ENCODE results near the gene PAQR7.

Gene PAQR7, protein sequence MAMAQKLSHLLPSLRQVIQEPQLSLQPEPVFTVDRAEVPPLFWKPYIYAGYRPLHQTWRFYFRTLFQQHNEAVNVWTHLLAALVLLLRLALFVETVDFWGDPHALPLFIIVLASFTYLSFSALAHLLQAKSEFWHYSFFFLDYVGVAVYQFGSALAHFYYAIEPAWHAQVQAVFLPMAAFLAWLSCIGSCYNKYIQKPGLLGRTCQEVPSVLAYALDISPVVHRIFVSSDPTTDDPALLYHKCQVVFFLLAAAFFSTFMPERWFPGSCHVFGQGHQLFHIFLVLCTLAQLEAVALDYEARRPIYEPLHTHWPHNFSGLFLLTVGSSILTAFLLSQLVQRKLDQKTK

DNA sequence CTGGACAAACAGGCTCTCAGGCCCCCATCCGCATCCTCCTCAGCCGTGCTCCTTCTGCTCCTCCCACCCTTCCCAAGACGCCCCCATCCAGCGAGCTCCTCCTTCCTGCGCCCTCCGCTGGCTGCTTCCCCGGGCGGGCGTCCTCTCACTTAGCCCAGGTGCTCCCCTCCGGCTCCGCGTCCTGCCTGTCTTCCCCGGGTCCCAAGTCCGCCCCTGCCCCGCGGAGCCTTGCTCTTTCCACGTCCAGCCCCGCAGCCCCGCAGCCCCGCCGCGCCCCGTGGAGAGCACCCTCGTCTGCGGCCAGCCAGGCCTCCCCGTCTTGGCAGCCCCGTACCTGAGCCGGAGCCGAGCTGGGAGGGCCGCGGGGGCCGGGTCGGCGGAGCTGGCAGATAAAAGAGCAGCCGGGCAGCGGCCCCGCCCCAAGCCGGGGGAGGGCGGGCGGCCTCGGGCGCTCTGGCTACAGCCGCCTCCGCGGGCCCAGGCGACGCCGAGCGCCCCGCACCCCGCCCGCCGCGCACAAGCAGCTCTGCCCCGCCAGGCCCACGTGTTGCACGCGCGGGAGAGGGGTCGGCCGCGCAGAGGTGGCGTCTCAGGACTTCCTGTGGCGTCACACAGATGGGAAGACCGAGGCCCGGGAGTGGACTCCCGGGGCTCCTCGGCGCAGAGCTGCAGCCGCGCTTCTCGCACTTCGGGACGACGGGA, at the start of gene PAQR7:
TSS of gene PAQR7 (minus strand) at position 555 of the 702 bp plus-strand sequence. CDS start 11,869 bp downstream, outside the sequence.
- peak; percentile 81 for DNase-seq

DNA sequence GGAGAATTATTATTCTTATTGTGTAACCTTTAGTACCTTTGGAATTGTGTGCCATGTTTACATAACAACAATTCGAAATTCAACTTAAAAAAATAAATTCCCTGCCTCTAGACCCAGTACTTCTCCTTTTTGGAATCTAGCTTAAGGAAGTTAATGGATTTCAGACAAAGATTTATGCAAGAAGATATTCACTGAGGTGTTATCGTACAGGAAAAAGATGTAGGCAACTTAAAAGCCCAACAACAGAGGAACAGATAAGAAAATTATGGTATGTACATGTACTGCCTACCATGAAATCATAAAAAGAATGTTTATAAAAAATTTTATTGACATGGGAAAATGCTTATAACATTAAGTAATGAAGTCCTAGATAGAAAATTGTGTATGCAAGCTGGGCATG, 48.9 kb upstream of the PAQR7 start:
- DNase-seq: no peak

DNA sequence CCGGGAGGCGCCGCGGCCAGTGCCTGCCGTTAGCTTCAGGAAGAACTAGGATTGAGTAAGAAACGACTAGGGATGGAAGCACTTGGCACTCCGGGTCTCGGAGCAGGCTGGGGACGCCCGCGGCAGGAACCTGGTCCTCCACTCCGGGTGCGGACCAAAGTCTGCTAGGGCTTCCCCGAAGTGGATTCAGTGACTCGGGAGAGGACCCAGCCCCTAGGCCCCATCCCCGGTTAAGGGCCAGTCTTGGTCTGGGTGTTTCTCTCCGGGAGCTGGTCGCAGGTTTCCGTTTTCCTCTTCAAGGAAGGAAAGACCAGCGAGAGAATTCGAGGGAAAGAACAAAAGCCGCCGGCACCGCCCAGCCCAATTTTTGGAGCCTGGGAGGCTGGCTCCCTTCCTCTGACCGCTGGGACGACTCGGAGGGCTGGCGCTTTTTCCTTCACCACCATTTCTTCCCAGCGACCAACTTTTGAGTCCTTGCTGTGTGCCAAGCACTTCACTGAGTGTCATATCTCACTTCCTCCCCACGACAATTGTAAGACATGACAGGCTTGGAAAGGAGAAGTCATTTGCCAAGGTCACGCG, 47.6 kb upstream of the PAQR7 start:
- DNase-seq: peak; percentile 21

GRCh38 chr1:25922056-25922970, 46.8 kb upstream of the PAQR7 start:
- DNase-seq: peak; percentile 39

GRCh38 chr1:25918615-25919014, 43.1 kb upstream of the PAQR7 start:
- no peak for DNase-seq

- DNase-seq: peak; percentile 13
Measured at GRCh38 chr1:25917996-25918395, 42.5 kb upstream of the PAQR7 start.

GRCh38 chr1:25916460-25916859, 41.0 kb upstream of the PAQR7 start:
- no peak for DNase-seq

DNA sequence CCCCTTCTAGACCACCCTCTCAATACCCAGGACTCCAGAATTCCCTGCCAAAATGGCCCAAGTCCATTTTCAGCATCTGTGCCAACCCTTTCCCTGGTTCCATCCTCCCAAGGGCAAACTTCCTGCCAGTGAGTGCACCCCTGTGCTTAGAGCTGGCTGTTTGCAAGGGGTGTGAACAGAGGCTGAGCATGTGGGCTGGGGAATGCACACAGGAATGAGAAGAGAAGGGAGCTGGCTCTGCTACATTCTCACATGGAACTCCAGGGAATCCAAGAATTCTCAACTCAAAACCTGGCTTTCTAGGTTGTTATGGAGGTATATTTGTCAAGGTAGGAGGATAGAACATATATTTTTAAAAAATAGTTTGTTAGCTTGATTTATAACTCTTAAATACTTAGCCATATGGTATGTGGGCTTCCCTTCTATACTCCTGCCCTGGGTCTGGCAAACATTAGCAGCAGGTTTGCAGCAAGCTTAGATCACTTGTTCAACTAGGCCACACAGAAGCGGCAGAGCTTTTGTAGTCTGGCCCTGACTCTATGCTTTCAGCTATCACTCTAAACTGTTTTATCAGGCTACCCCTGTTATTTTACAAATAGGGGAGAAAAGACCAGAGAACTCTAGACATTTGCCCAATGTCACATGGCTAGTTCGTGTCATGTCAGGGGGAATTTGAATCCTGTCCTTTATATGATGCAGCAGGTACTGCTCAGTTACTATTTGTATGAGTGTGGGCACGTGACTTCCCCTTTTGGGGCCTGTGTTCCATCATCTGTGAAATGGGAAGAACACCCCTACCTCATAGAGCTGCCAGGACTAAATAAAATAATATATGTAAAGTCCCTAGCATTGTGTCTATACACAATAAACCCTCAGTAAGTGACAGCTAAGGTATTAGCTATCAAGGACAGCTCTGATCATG, 38.8 kb upstream of the PAQR7 start:
- peak; percentile 33 for DNase-seq

DNA sequence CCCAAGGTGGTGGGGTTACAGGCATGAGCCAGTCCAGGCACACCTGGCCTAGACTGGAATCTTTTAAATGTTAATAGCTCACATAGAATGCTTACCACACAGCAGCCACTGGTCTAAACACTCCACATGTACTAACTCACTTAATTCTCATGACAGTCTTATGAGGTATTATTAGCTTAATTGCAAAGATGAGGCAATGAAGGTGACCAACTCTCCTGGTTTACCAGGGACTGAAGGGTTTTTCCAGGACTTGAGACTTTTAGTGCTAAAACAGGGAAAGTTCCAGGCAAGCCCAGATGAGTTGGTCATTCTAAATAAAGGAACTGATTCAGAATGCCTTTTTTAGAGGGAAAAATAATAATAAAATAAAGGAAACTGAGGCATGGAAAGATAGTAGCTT, 37.7 kb upstream of the PAQR7 start:
- DNase-seq: no peak

- DNase-seq: peak; percentile 86
Measured at GRCh38 chr1:25912076-25912831, 36.7 kb upstream of the PAQR7 start.

DNA sequence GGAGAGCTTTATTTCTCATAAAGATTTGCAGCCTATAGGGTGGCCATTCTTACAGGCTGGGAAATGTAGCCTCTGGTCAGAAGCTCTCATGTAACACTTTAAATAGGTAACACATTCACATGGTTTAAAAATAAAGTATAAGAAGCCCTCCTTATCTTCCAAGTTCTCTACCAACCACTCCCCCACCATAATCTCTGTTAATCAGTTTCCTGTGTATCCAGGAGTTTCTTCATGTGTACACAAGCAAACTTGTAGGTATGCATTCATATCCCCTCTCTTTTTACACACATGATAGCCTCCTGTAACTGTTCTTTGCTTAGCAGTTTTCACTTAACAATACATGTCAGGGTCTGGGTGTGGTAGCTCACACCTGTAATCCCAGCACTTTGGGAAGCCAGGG, 35.7 kb upstream of the PAQR7 start:
- no peak for DNase-seq

- no peak for DNase-seq
Measured at GRCh38 chr1:25909040-25909439, 33.5 kb upstream of the PAQR7 start.

DNA sequence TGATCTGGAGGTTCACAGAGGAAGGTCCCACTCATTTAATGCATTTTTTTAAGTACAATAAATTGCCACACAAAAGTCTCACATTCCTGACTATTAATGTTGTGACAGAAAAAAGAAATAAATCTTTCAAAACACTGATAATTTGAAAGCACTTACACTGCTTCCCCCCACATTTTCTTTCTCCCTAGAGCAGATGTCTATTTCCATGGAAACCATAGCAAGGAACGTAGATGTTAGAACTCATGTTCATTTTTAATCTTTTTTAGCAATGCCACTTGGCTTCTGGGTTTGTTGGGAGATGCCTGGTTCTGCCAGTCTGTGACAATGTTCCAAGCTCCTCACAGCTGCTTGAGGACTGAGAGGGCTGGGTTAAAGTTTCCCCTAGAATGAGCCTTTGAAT, 32.7 kb upstream of the PAQR7 start:
- DNase-seq: no peak

DNA sequence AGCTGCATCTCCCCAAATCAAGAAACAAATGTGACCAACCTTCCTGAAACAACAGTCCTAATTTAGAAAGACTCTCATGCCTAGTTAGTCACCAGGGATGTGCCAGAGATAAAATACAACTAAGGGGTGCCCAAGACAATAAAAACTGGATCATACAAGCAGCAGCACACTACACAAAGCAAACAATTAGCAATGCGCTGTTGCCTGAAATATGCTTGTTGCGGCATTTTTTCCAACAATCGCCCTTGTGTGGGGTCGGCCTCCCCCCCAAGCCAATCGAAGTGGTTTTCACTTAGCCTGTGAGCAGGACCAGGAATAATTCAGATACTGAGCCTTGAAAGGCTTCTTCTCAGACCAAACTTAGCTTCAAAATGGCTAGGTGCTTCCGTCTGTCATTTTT, 32.1 kb upstream of the PAQR7 start:
- no peak for DNase-seq

- DNase-seq: no peak
Measured at GRCh38 chr1:25906644-25907300, 31.3 kb upstream of the PAQR7 start.

DNA sequence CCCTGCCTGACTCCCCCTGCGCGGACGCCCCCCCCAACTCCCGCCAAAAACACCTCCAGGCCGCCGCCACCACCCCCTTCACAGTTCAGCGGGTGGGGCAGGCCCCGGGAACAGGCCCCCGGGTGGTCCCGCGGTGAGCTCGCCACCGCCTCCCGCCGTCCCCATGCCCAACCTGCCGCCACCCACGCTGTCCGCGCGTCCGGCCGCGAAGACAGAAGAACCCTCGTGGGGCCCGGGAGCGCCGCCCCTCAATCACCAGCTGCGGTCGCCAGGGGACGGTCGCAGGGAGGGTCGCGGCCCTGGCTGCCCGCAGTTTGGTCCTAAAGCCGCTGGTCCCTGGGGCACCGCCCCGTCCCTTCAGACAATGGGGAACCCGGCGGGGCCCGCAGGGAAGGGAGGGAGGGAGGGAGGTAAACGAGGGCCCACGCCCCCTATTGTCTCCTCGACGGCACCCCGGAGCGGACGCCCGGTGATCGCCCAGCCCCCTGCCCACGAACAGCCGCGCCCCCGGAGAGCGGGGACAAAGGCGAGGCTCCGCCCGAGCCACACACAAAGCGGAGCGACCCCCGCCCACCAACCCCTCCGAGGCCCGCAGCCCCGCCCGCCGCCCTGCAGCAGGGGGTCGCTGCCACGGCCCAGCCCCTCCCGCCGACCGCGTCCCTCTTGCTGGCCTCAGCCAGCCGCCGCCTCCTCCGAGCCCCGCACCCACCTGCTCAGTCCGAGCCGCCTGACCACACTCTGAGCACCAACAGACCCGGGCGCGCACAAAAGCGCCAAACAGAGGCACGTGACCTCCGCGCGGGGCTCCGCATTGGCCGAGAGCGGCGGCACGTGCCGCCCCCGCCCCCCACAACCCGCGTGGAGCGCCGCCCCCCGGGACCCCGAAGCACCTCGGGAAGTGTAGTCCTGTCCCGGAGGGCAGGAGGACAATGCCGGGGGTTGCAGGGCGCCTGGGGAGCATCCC, 30.5 kb upstream of the PAQR7 start, which contains the start of gene STMN1:
TSS of gene STMN1 (minus strand) at position 740 of the 964 bp plus-strand sequence. CDS start 1,743 bp downstream, outside the sequence.
- DNase-seq: peak; percentile 95

GRCh38 chr1:25904943-25905679, 29.6 kb upstream of the PAQR7 start:
- peak; percentile 94 for DNase-seq

DNA sequence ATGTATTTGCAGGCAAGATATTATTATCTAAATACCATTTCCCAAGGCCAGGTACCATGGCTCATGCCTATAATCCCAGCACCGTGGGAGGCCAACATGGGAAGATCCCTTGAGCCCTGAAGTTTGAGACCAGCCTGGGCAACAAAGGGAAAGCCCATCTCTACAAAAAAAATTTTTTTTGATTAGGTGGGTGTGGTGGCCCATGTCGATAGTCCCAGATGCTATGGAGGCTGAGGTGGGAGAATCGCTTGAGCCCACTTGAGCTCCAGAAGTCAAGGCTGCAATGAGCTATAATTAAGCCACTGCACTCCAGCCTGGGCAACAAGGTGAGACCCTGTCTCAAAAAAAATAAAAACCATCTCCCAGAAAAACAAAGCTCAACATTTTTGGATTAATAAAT, 28.5 kb upstream of the PAQR7 start:
- DNase-seq: no peak

Measured in fibroblast of skin of right quadriceps (primary cell).